ENCODE data around the gene RSPO4.

- no peak for TF ChIP-seq EZH2 (IDR thresholded peaks at IDR 0.05; ENCODE audit: insufficient read depth, poor library complexity, severe bottlenecking)
- TF ChIP-seq EZH2phosphoT487 (IDR thresholded peaks at IDR 0.05; ENCODE audit: insufficient read depth, low read depth) = no peak
Measured at GRCh38 chr20:1019344-1019743, 17.2 kb upstream of the RSPO4 start.

Measured in GM23248 (cell line).